Stimulated activated CD4-positive, alpha-beta T cell treated with anti-CD3 and anti-CD28 coated beads, Interleukin-4, amount 100 ng/mL, for 48 hours (primary cell): Measurements from ENCODE around the gene CTXND1.
"Not testable (repeated sequence)": the region's sequence is repeated elsewhere in the genome, so short reads cannot be mapped to it uniquely, and the experiment has no call there.

Experiments
- DNase-seq, 2 donors: peaks; one replicate each; pipeline ENCODE4 v3.0.0-alpha.2; 2020; ENCODE audit warnings: low read depth in 2 of 2

CTXND1 gene

DNA sequence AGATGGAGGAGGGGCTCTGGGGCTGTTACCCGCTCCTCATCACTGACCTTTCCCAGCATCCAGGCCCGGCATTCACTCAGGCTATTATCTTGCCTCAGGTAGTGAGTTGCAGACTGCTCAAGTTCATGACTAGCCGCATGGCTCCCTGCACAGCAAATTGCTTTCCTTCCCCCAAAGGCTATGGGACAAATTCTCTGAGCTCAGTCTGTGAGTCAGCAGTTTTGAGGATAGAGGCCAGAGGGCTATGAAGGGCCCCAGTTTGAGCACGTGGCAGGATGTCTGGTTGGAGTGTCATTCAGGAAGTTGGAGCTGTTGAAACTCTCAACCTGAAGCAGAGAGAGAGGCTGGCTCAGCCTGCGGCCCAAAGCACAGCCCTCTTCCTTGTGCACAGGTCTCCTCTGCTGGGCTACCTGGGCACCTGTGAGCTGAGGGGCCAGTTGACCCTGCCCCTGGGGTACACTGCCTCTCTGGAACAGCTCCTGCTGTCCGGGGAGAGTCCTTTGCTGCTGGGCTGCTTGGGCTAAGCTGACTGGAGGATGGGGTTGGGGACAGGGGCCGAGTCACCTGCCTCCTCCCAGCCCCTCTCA, 91.3 kb downstream of the CTXND1 start:
- DNase-seq = peak; percentile 23 to 24

DNA sequence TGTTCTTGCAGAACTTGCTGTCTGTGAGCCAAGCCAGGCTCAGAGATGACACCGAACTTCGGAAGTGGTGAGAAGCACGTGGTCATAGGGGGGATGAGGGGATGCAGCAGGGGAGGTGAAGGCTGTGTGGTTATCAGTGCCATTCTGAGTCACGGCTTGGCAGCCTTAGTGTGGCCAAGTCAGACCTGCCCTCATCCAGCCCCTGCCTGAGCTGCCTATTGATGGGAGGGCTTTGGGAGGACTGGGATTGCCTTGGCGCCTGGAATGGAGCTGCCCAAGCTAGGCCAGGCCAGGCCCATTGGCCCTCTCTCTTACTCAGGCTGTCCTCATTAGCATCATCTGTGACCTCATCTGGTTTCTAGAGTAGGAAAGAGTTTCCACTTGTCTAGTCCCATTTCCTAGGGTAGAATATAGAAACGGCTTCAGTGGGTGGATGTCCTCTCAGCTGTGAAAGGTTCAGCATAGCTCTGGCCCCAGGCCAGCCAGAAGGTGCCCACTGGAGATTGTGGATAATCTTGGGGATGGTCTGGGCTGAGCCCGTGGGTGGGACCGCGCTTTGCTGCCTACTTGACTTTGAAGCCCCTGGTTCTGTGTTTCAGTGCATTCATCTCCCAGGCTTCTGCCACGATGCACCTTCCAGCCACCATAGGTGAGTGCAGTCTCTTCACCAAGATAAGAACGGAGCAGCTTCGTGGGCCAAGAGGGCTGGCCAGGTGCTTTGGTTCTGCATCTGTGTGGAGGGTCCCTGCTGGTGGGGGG, 92.0 kb downstream of the CTXND1 start:
- DNase-seq = no peak

- no peak for DNase-seq
Measured at GRCh38 chr15:80159301-80159700, 92.7 kb downstream of the CTXND1 start.

- no peak for DNase-seq
Measured at GRCh38 chr15:80157215-80157614, 94.8 kb downstream of the CTXND1 start.

- DNase-seq = no peak
Measured at GRCh38 chr15:80156176-80156720, 95.8 kb downstream of the CTXND1 start.

GRCh38 chr15:80155378-80156175, 96.4 kb downstream of the CTXND1 start:
- not testable (repeated sequence) for DNase-seq

DNA sequence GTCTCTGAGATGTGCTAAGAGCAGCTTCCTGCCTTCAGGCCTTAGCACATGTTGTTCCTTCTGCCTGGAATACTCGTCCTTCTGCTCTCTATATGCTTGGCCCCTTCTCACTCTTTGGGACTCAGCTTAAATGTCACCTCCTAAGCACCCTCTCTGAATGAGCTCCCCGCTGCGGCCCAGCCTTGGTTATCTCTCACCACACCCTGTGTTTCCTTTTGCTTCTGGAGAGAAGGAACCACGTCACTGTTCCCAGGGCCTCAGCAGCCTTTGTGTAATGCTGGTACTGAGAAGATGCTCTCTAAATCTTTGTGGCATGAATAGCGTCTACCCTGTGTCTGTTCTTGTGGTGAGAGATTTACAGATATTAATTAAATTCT, 97.0 kb downstream of the CTXND1 start:
- DNase-seq = no peak

DNA sequence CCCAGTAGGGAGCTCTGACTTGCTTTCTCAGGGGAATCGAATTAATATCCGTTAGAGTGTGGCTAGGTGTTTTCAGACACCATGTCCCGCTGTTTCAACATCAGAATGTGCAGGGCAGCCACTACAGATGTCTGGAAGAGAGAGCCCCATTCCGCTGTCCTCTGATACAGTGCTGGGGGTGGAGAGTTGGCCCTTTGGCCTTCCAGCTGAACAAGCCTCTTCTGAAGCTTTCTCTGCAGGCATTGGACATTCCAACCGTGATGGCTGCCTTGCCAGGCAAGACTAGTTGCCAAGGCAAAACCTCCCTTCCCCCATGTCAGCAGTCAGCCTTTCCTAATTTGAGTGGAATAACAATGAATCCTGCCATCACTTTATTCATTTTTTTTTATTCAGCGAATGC, 97.7 kb downstream of the CTXND1 start:
- no peak for DNase-seq

DNA sequence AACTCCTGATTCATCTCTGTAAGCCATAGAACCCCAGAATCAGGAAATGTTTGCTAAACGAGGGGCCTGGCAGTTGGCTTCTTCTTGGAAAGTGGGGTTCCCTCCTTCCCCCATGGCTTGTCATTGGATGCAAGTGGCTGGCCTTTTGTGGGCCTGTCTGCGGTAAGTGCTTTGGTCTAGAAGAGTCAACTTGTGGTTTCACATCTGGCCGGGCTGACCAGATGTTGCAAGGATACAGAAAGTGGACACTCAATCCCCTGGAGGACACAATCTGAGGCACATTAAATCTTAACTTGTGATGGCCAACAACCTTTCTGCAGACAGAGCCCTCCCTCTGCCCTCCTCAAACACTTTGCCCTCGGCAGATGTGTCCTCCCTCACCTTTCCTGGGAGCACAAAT, 98.1 kb downstream of the CTXND1 start:
- no peak for DNase-seq

GRCh38 chr15:80152896-80153876, 98.8 kb downstream of the CTXND1 start, which contains the start of gene FAH:
TSS of gene FAH (plus strand) at chr15:80152999. CDS start at chr15:80153055, 56 bp downstream.
- peak; percentile 15 to 33 for DNase-seq

DNA sequence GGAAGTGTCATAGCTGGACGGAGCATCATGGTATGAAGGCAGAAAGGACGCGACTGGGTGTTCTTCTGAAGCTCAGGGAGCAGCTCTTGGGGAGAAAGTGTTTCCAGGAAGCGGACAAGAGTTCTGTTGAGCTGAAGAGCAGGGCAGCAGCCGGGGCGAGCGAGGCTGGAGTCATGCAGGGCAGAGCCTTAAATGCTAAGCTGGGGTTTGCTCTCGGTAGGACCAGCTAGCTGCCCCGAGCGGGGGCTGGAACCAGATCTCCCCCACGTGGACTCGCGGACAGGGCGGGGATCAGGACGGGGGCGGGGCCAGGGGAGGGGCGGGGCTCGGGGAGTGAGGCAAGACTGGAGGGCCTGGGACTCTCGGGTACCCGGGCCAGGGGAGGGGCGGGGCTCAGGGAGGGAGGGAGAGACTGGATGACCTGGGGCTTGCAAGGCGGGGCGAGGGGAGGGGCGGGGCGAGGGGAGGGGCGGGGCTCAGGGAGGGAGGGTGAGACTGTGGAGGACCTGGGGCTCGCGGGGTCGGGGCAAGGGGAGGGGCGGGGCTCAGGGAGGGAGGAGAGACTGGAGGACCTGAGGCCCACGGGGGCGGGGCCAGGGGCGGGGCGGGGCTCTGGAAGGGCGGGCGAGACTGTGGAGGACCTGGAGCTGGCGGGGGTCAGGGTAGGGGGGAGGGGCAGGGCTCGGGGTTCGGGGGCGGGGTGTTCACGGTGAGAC, 99.7 kb downstream of the CTXND1 start:
- DNase-seq = peak; percentile 94

DNA sequence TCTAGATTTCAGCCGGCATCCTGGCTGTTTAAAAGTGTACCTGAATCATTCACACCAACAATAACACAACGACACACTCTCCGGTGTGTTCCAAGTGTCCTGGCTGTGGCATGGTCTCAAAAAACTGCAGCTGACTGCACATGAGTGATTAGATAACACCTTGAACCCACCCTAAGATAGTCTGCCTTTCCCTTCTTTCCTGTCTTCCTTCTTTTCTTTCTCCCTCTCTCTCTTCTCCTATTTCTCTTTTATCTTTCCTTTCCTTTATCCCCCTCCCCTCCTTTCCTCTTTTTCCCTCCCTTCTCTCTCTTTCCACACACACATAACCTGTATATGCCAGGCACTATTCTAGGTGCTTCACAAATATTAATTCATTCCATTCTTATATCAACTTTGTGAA, 100.4 kb downstream of the CTXND1 start:
- no peak for DNase-seq

GRCh38 chr15:80151148-80151547, 100.9 kb downstream of the CTXND1 start:
- DNase-seq = no peak
